HG03060 (cell line): ENCODE measurements around the gene APLP2.
"Not testable (repeated sequence)": the region's sequence is repeated elsewhere in the genome, so short reads cannot be mapped to it uniquely, and the experiment has no call there.

Source experiments
- ATAC-seq: cut with Tn5 transposase; IDR thresholded peaks from one replicate; pipeline ENCODE4 v1.9.1; 2021; ENCODE audit warnings: low read depth, moderate number of reproducible peaks; ENCODE audit not compliant: unreplicated experiment

Gene APLP2

GRCh38 chr11:130088919-130089673 lies 19.4 kb downstream of the APLP2 start:
- no peak for ATAC-seq

GRCh38 chr11:130089674-130090073 lies 20.0 kb downstream of the APLP2 start:
- ATAC-seq, result no peak

- not testable (repeated sequence) for ATAC-seq
Measured at GRCh38 chr11:130090517-130090916, 20.8 kb downstream of the APLP2 start.

GRCh38 chr11:130091169-130091568 lies 21.5 kb downstream of the APLP2 start:
- ATAC-seq, result not testable (repeated sequence)

- no peak for ATAC-seq
Measured at GRCh38 chr11:130092661-130093060, 23.0 kb downstream of the APLP2 start.

- ATAC-seq, result no peak
Measured at GRCh38 chr11:130094614-130095013, 24.9 kb downstream of the APLP2 start.

- no peak for ATAC-seq
Measured at GRCh38 chr11:130095326-130095725, 25.6 kb downstream of the APLP2 start.

- ATAC-seq, result no peak
Measured at GRCh38 chr11:130096042-130096441, 26.3 kb downstream of the APLP2 start.

GRCh38 chr11:130096823-130097222 lies 27.1 kb downstream of the APLP2 start:
- no peak for ATAC-seq

- ATAC-seq, result no peak
Measured at GRCh38 chr11:130097285-130097684, 27.6 kb downstream of the APLP2 start.

GRCh38 chr11:130099356-130099755 lies 29.7 kb downstream of the APLP2 start:
- ATAC-seq, result no peak

- no peak for ATAC-seq
Measured at GRCh38 chr11:130100381-130101095, 30.8 kb downstream of the APLP2 start.

GRCh38 chr11:130101661-130102060 lies 32.0 kb downstream of the APLP2 start:
- ATAC-seq, result no peak

- ATAC-seq, result no peak
Measured at GRCh38 chr11:130102301-130103249, 32.9 kb downstream of the APLP2 start.

- no peak for ATAC-seq
Measured at GRCh38 chr11:130103296-130103814, 33.7 kb downstream of the APLP2 start.

GRCh38 chr11:130106381-130106780 lies 36.7 kb downstream of the APLP2 start:
- no peak for ATAC-seq

- ATAC-seq, result not testable (repeated sequence)
Measured at GRCh38 chr11:130108671-130109070, 39.0 kb downstream of the APLP2 start.

- ATAC-seq, result no peak
Measured at GRCh38 chr11:130109386-130109785, 39.7 kb downstream of the APLP2 start.

- no peak for ATAC-seq
Measured at GRCh38 chr11:130110339-130111108, 40.8 kb downstream of the APLP2 start.
